GM18499 (cell line): Measurements from ENCODE around the gene MATN1.
"Not testable (repeated sequence)": the region's sequence is repeated elsewhere in the genome, so short reads cannot be mapped to it uniquely, and the experiment has no call there.

Experiments used
- ATAC-seq: cut with Tn5 transposase; IDR thresholded peaks from one replicate; pipeline ENCODE4 v1.9.1; 2021; ENCODE audit warnings: moderate number of reproducible peaks; ENCODE audit not compliant: insufficient read depth, unreplicated experiment

MATN1 gene

GRCh38 chr1:30723331-30723755, at the start of gene MATN1:
TSS of gene MATN1 (minus strand) at chr1:30723585. CDS start at chr1:30723551, 34 bp downstream.
- ATAC-seq, result no peak

GRCh38 chr1:30771005-30771404, 47.6 kb upstream of the MATN1 start:
- no peak for ATAC-seq

GRCh38 chr1:30770150-30770549, 46.8 kb upstream of the MATN1 start:
- ATAC-seq, result no peak

GRCh38 chr1:30768830-30769718, 45.7 kb upstream of the MATN1 start:
- ATAC-seq, result no peak

GRCh38 chr1:30768159-30768829, 44.9 kb upstream of the MATN1 start:
- ATAC-seq, result no peak

- not testable (repeated sequence) for ATAC-seq
These were observed 43.6 kb upstream of the MATN1 start for GRCh38 chr1:30766948-30767347.

- ATAC-seq, result no peak
These were observed 42.4 kb upstream of the MATN1 start for GRCh38 chr1:30765556-30766434.

- ATAC-seq, result no peak
These were observed 41.7 kb upstream of the MATN1 start for GRCh38 chr1:30764939-30765555.

GRCh38 chr1:30764396-30764795, 41.0 kb upstream of the MATN1 start:
- no peak for ATAC-seq

- ATAC-seq, result no peak
These were observed 40.4 kb upstream of the MATN1 start for GRCh38 chr1:30763651-30764248.

- ATAC-seq, result no peak
These were observed 39.7 kb upstream of the MATN1 start for GRCh38 chr1:30762930-30763650.

GRCh38 chr1:30762152-30762929, 39.0 kb upstream of the MATN1 start:
- ATAC-seq, result no peak

GRCh38 chr1:30761381-30762151, 38.2 kb upstream of the MATN1 start:
- ATAC-seq, result no peak

- no peak for ATAC-seq
These were observed 37.4 kb upstream of the MATN1 start for GRCh38 chr1:30760596-30761324.

GRCh38 chr1:30759718-30760281, 36.4 kb upstream of the MATN1 start:
- no peak for ATAC-seq

- ATAC-seq, result no peak
These were observed 35.5 kb upstream of the MATN1 start for GRCh38 chr1:30758785-30759380.
